Activated CD8-positive, alpha-beta memory T cell treated with anti-CD3 and anti-CD28 coated beads, Interleukin-2, amount 10 ng/mL, durations not matched to agents 7 days and 5 days (primary cell): Measurements from ENCODE around the gene PLCD3. TPM values are rescaled to one million over a fixed set of nuclear protein-coding genes. Genes with fewer than 3 reads are reported as not detected.

Experiments
- ATAC-seq: fragments of 150-1000 bp; cut with Tn5 transposase; one replicate; pipeline ENCODE4 v1.10.0; 2021; ENCODE audit warnings: moderate library complexity
- CTCF ChIA-PET: fragments of 350-600 bp; sonication (Branson Sonifier 250); formaldehyde crosslinking; loops from one replicate; lab custom pipeline; 2021; ENCODE audit warnings: antibody characterized with exemption; lab: Charles Lee
- DNase-seq: peaks from one replicate; pipeline ENCODE4 v3.0.0-alpha.2; 2020
- H3K27ac Mint-ChIP-seq: one replicate; pipeline ENCODE4 v1.8.0; 2021; ENCODE audit warnings: mild to moderate bottlenecking, mixed read lengths
- H3K27me3 Mint-ChIP-seq: one replicate; pipeline ENCODE4 v1.8.0; 2021; ENCODE audit warnings: mixed read lengths
- H3K36me3 Mint-ChIP-seq: one replicate; pipeline ENCODE4 v1.8.0; 2021; ENCODE audit warnings: mild to moderate bottlenecking, mixed read lengths
- H3K4me1 Mint-ChIP-seq: one replicate; pipeline ENCODE4 v1.8.0; 2021; ENCODE audit warnings: mixed read lengths
- H3K4me3 Mint-ChIP-seq: one replicate; pipeline ENCODE4 v1.8.0; 2021; ENCODE audit warnings: mild to moderate bottlenecking, moderate library complexity, mixed read lengths
- H3K9me3 Mint-ChIP-seq: one replicate; pipeline ENCODE4 v1.8.0; 2022; ENCODE audit warnings: low read depth, mixed read lengths
- total RNA-seq, 2 experiments: library from RNA; stranded (reverse); gene quantifications; one replicate each; pipeline ENCODE4 v1.2.3, GENCODE V29; 2021

Gene PLCD3
- total RNA-seq, 2 experiments from 2014 or later = 2.6 to 5.2 TPM

DNA sequence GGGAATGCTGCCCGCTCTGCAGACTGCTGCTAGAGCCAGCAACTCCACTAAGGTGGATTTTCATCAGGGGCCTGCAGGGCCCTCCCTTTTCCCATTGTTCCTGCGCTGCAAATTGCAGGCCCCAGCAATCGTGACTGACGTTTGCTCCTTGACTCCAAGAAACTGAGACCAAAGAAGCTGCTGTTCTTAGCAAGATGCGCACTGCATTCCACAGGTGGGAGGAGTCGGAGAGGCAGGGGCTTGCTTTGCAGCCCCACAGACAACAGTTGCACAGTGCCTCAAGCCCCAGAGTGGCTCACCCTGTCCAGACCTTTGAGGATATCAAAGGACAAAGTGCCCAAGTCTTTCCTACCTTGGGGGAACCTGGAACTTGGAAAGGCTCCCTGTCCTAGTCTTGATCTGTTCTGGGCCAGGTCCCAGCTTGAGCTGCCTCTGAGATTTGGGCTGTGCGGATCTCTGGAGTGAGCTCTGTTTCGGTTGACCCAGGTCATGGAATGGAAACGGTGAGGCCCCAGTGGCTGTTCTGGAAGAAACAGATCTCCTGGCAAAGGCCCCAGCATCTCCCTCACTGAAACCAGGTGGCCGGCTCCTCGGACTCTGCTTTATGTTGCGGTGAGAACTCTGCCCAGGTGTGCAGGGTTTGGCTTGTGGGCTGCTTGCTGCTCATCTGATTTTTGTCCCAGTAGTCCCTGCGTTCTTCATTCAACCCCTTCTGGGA lies 24.9 kb downstream of the PLCD3 start:
- H3K4me3 Mint-ChIP-seq = no peak overlapping the region
- ATAC-seq (no peak), DNase-seq (no peak)
- no peaks in the 10 kb centered on the region for H3K4me1 Mint-ChIP-seq
- H3K36me3 Mint-ChIP-seq = peaks cover 16% of the 10 kb centered on the region
- no peaks in the 10 kb centered on the region for H3K9me3 Mint-ChIP-seq
- H3K27me3 Mint-ChIP-seq = no peaks in the 10 kb centered on the region
- H3K27ac Mint-ChIP-seq = no peak overlapping the region
- CTCF ChIA-PET = interaction anchor here (1.8 kb wide), 1 partner anchor 28 kb away, joined by 7 read pairs; the partner anchor contains the start of gene ACBD4

DNA sequence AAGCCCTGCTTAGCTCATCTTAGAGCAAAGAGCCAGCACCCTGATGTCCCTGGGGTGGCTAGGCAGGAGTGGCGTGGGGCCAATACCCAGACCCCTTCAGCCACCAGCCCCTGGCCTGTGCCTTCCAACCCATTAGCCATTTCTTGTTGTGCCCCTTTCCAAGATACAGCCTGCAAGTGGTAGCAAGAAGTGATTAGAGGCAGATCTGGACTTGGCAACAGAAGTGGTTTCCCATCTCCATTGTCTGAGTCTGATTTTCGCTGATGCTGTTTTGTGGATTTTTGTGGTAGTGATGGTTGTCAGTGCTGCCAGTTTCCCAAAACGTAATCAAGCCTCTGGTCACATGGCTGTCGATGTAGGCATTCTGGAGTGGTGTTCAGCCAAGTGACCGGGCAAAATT lies 25.7 kb downstream of the PLCD3 start:
- Mint-ChIP-seq H3K4me1 (no peaks in the 10 kb centered on the region), H3K27ac (no peak overlapping the region), H3K36me3 (peaks cover 22% of the 10 kb centered on the region), H3K4me3 (no peak overlapping the region), H3K9me3 (no peaks in the 10 kb centered on the region), H3K27me3 (no peaks in the 10 kb centered on the region)
- ATAC-seq = no peak
- CTCF ChIA-PET = interaction anchor here (0.9 to 1.6 kb wide), 2 partner anchors 15 to 29 kb away, joined by 3 to 6 read pairs; partner anchors contain the start of gene ACBD4
- no peak for DNase-seq

DNA sequence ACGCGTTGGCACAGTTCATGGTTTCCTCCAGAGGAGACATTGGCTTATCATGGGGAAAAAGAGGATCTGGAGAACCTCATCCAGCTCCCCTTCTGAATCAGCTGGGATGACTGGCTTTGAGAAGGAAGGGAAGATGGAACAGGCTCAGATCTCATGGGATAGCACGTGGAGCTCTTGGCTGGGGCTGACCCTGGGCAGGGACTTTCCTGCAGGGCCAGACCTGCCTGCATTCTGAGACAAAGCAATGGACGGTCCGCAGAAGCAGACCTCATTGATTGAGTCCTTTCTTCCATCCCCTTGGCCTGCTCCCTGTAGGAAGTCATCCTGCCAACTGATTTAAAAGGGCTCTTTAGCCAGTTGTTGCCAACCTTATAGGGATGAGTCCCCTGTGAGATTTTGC lies 26.2 kb downstream of the PLCD3 start:
- DNase-seq = no peak
- no peak overlapping the region for H3K4me3 Mint-ChIP-seq
- CTCF ChIA-PET = interaction anchor here (0.9 to 1.6 kb wide), 2 partner anchors 16 to 29 kb away, joined by 3 to 6 read pairs; partner anchors contain the start of gene ACBD4
- no peak for ATAC-seq
- H3K27me3 Mint-ChIP-seq = no peaks in the 10 kb centered on the region
- H3K9me3 Mint-ChIP-seq = no peaks in the 10 kb centered on the region
- H3K27ac Mint-ChIP-seq = no peak overlapping the region
- no peaks in the 10 kb centered on the region for H3K4me1 Mint-ChIP-seq
- peaks cover 23% of the 10 kb centered on the region for H3K36me3 Mint-ChIP-seq

DNA sequence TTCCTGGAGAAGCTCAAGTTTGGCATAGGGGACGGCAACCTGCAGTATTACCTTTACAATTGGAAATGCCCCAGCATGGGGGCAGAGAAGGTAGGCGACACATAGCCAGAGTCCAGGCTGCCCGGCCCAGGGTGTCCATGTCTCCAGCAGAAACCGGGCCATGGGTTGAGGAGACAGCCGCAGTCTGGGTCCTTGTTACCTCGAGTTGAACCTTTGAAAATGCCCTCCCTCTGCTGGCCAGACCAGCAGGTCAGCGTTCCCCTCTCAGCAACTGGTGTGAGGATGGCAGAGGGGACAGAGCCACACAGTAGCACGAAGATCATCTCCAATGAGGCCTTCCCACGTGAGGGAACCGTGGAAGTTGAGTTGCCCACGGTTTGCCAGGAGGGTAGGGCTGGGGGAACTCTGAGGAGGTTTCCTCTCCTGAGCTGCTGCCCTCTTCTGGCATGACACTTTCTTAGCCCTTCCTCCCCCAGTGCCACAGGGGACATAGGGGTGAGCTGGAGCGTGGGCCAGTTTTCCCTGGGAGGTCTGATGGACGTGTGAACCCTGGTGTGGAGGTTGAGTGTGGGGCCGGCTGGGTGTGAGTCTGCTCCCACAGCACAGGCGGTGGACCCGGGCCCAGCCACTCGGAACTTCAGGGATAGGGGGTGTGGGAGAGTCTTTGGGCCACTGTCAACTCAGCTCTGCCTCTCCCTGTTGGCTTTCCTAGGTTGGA lies 27.2 kb downstream of the PLCD3 start:
- CTCF ChIA-PET = interaction anchor here (1.6 kb wide), 1 partner anchor 30 kb away, joined by 6 read pairs; the partner anchor contains the start of gene ACBD4
- DNase-seq (no peak), ATAC-seq (no peak)
- Mint-ChIP-seq H3K27ac (no peak overlapping the region), H3K4me3 (no peak overlapping the region), H3K36me3 (peaks cover 23% of the 10 kb centered on the region), H3K9me3 (no peaks in the 10 kb centered on the region), H3K27me3 (no peaks in the 10 kb centered on the region), H3K4me1 (no peaks in the 10 kb centered on the region)

DNA sequence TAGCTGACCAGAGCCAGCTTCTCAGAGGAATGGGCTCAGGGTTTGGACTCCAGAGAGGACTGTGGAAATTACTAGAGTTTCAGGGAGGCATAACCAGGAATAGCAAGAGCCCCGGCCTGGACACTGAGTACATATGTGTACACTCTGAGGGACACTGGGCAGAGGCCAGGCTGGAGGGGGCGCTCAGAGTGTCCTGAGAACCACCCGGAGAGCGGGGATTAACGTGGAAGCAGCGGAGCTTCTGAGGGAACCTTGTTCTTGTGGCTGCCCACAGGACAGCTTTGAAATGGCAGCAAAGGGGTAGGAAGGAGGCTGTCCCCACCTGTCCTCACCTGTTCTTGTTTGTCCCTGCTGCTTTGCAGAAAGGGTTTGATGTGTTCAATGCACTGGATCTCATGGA lies 27.8 kb downstream of the PLCD3 start:
- Mint-ChIP-seq H3K27me3 (no peaks in the 10 kb centered on the region), H3K4me1 (no peaks in the 10 kb centered on the region)
- no peak for ATAC-seq

DNA sequence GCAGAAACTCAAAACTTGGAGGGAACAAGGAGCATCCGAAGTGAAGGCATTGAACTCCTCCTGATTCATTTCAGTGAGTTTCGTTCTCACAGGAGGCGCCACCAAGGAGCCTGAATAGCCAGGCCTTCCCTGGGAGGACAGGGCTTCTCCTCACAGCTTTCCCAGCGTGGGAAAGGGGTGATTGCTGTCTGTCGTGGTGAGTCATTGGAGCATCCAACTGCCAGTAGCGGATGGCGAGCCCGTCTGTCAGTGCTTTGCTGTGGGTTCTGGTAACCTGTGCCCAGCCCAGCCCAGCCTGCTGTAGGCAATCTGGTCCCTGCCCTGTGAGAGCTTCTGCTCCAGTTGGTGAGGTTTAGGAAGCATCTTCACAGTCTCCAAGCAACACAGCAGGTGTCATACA lies 28.3 kb downstream of the PLCD3 start:
- no peak for DNase-seq
- Mint-ChIP-seq H3K4me3 (no peak overlapping the region), H3K27ac (no peak overlapping the region), H3K36me3 (peaks cover 29% of the 10 kb centered on the region), H3K4me1 (no peaks in the 10 kb centered on the region), H3K9me3 (no peaks in the 10 kb centered on the region), H3K27me3 (no peaks in the 10 kb centered on the region)
- CTCF ChIA-PET = interaction anchor here (1.7 kb wide), 1 partner anchor 31 kb away, joined by 4 read pairs; the partner anchor contains the start of gene ACBD4
- ATAC-seq = no peak

More for the DNA sequence above, 27.8 kb downstream of the PLCD3 start:
- CTCF ChIA-PET = interaction anchor here (1.7 kb wide), 1 partner anchor 31 kb away, joined by 4 read pairs; the partner anchor contains the start of gene ACBD4
- no peak overlapping the region for H3K4me3 Mint-ChIP-seq
- H3K36me3 Mint-ChIP-seq = peaks cover 25% of the 10 kb centered on the region
- H3K27ac Mint-ChIP-seq = no peak overlapping the region
- H3K9me3 Mint-ChIP-seq = no peaks in the 10 kb centered on the region
- no peak for DNase-seq

DNA sequence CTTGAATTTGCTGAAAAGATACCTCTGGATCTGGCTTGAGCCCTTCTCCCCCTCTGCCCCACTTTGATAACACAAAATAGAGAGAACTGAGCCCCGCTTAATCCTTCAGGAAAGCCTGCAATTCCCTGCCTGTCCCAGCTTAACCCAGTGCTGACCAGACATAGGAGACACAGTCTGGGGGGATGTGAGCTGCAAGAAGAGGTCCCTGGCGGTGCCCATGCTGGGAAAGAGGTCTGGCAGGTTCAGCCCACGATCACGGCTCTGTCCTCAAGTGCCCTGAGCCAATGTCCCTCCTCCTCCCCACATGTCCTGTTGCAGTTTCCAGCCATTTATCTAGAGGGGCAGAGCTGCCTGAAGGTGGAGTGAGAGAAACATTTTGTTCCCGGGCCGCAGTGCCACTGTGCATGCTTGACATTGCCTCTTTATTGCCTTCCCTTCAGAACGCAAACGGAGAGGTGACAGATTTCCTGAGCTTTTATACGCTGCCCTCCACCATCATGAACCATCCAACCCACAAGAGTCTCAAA lies 29.0 kb downstream of the PLCD3 start:
- DNase-seq = no peak
- Mint-ChIP-seq H3K27ac (no peak overlapping the region), H3K4me3 (no peak overlapping the region), H3K36me3 (peaks cover 33% of the 10 kb centered on the region), H3K4me1 (no peaks in the 10 kb centered on the region), H3K27me3 (no peaks in the 10 kb centered on the region), H3K9me3 (no peaks in the 10 kb centered on the region)
- ATAC-seq = no peak
- CTCF ChIA-PET = interaction anchor here (1.7 kb wide), 1 partner anchor 32 kb away, joined by 4 read pairs; the partner anchor contains the start of gene ACBD4

DNA sequence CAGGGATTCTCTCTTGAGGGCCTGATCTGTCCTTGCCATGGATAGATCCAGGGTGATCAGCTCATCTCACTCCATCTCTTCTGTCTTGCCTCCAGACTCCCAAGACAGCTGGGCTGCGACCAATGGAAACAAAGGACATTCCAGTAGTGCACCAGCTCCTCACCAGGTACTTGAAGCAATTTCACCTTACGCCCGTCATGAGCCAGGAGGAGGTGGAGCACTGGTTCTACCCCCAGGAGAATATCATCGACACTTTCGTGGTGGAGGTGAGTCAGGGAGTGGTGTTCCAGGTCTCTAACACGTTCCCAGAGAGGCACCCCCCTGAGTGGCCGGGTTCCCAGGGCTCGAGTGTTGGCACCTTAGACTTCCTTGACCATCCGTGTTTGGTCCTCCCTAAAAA lies 29.5 kb downstream of the PLCD3 start:
- CTCF ChIA-PET = interaction anchor here (1.7 kb wide), 1 partner anchor 33 kb away, joined by 4 read pairs; the partner anchor contains the start of gene ACBD4
- no peaks in the 10 kb centered on the region for H3K4me1 Mint-ChIP-seq
- ATAC-seq = no peak
- peaks cover 36% of the 10 kb centered on the region for H3K36me3 Mint-ChIP-seq
- H3K4me3 Mint-ChIP-seq = no peak overlapping the region
- H3K9me3 Mint-ChIP-seq = no peaks in the 10 kb centered on the region
- no peak overlapping the region for H3K27ac Mint-ChIP-seq
- DNase-seq = no peak
- no peaks in the 10 kb centered on the region for H3K27me3 Mint-ChIP-seq

DNA sequence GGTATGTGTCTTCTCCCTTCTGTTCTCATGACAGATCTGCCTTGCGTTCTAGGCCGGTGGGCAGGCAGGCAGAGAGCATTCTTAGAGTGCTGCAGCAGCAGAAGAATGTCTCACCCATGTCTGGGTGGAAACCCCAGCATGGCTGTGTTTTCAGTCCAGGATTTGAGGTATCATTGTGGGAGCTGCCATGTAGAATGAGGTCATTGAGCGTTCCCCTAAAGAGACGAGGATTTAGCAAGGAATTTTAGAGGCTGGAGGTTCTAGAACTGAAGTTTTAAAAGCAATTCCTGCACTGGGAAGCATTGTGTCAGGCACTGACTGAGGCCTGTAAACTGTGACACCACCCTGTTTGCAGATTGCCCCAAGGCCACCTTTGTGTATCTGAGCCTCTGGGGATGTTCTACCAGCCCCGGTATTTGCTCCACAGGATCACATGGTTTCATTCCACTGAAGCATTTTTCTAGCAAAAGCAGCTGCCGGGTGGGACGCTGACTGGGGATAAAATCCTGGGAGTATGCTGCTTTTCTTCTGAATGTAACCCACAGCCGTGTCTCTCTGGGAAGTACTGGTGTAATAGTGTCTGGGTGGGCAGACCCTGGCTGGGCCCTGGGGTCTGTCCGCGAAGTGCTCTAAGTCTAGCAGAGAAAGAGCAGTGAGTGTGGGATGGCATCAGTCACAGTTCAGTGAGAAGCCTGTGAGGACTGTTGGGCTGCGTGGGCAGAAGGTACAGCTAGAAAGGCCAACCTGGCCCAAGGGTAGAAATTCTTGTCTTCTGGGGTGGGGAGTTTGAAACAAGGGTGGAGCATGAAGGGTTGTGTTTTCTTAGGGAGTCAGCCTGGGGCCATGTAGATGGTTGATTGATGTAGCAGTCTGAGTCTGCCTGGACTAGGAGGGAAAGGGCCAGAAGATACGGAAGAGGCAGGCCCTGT lies 30.2 kb downstream of the PLCD3 start:
- DNase-seq (no peak), ATAC-seq (no peak)
- no peak overlapping the region for H3K4me3 Mint-ChIP-seq
- no peaks in the 10 kb centered on the region for H3K4me1 Mint-ChIP-seq
- peaks cover 40% of the 10 kb centered on the region for H3K36me3 Mint-ChIP-seq
- H3K9me3 Mint-ChIP-seq = no peaks in the 10 kb centered on the region
- no peaks in the 10 kb centered on the region for H3K27me3 Mint-ChIP-seq
- H3K27ac Mint-ChIP-seq = no peak overlapping the region
- CTCF ChIA-PET = interaction anchor here (1.2 kb wide), 1 partner anchor 33 kb away, joined by 4 read pairs; the partner anchor contains the start of gene ACBD4

DNA sequence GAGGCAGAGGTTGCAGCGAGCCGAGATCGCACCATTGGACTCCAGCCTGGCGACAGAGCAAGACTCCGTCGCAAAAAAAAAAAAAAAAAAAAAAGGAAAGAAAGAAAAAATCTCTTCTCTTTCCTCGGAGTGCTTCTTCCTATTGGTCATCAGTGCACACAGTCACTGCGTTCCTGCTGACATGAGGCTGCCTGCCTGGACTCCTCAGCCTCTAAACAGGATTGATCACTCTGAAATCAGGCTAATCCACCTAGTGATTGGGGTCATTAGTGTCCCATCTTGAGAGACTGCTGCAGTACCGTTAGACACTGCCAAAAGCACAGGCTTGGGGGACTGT lies 30.8 kb downstream of the PLCD3 start:
- Mint-ChIP-seq H3K4me1 (no peaks in the 10 kb centered on the region), H3K4me3 (no peak overlapping the region), H3K27ac (no peak overlapping the region), H3K9me3 (no peaks in the 10 kb centered on the region), H3K27me3 (no peaks in the 10 kb centered on the region), H3K36me3 (peaks cover 44% of the 10 kb centered on the region)
- ATAC-seq (no peak), DNase-seq (no peak)
- CTCF ChIA-PET = interaction anchor here (0.7 to 3.5 kb wide), 3 partner anchors 13 to 182 kb away, joined by 4 to 19 read pairs (median 4); partner anchors contain the start of gene ACBD4

DNA sequence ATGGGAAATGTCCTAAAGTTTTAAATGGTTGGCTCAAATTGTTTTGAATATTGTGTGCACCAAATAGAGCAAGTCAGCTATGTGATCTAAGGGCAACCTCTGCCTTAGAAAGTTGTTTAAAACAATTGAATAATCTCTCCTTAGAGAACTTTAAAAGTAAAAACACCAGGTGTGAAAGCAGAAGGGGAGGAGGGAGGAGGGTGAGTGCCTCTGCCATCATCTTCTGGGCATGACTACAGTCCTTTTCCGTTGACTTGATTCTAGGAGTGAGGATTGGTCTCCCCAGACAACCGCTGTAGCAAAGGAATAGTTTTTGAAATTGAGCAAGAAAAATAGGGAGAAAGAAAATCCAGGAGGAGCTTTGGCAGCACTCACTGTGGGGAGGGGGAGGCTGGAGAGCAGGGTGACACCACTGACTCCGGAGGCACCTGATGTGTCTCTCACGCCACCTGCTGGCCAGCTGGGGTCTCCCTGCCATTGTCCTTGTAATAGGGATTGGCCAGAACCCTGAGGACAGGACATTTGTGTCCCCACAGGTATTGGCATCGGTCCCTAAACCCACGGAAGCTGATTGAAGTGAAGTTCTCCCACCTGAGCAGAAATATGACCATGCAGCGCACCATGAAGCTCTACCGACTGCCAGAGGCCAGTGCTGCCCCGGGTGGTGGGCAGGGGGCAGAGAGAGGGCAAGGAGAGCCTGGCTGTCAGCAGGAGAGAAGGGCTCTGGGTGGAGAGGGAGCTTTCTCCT lies 33.3 kb downstream of the PLCD3 start:
- H3K9me3 Mint-ChIP-seq = no peaks in the 10 kb centered on the region
- H3K27ac Mint-ChIP-seq = no peak overlapping the region
- CTCF ChIA-PET = interaction anchor here (0.6 to 3.5 kb wide), 29 partner anchors 9 to 322 kb away, joined by 3 to 24 read pairs (median 5); partner anchors contain the start of genes ACBD4, DCAKD, EFTUD2 and NMT1

More for the DNA sequence above, 33.3 kb downstream of the PLCD3 start:
- H3K27me3 Mint-ChIP-seq = no peaks in the 10 kb centered on the region
- ATAC-seq (peak; percentile 91), DNase-seq (peak; percentile 82)
- H3K4me3 Mint-ChIP-seq = no peak overlapping the region
- H3K4me1 Mint-ChIP-seq = no peaks in the 10 kb centered on the region
- peaks cover 48% of the 10 kb centered on the region for H3K36me3 Mint-ChIP-seq
